ENCODE results near the gene ARMC10. TPM values are rescaled to one million over a fixed set of nuclear protein-coding genes. Genes with fewer than 3 reads are reported as not detected.
"Not testable (repeated sequence)": the region's sequence is repeated elsewhere in the genome, so short reads cannot be mapped to it uniquely, and the experiment has no call there.

The ARMC10 gene
- total RNA-seq, 6 donors from 2014 or later: 13.6 to 34.5 (median 30.4) TPM

DNA sequence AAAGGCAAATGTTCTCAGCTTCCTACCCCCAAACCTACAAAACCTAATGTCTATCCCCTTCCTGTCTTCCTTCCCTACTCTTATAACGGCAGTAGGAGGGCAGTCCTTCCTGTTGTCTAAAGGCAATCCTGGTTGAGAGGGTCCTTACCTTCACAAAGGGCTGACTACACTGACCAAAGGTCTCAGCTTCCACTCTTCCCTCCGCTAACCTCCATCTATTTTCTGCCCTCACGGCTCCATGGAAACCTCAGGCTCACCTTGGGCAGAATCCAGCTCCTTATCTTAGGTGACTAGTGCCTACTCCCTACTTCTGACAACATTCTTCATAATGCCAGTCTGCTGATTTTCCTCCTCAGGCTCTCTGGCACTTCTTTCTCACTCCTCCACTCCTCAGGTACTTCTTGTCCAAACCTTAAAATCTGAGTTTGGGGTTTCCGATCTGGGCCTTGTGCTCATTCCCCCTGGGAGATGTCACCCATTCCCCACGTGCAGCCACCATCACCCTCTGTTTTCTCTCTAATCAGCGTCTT is 886 bp upstream of the ARMC10 start:
- Histone ChIP-seq H3K4me1 (peaks cover 14 to 26% (median 23%) of the 10 kb centered on the region in 4 donors), H3K36me3 (no peaks in the 10 kb centered on the region), H3K27ac (peak overlapping the region; percentile 85 to 94 (median 90)), H3K27me3 (no peaks in the 10 kb centered on the region), H3K9me3 (no peaks in the 10 kb centered on the region), H3K4me3 (peak overlapping the region; percentile 53 to 92 (median 72))
- peak in 1 of 2 donors; percentile 27 for DNase-seq
- 10 to 15% methylated on average over 6 of the region's 6 CpGs for WGBS, 2 donors
- TF ChIP-seq EP300 (IDR thresholded peaks at IDR 0.05) (no peak), POLR2A (IDR thresholded peaks at IDR 0.05) (peak in 1 of 4 donors; percentile 17)
- ATAC-seq (ENCODE audit: low FRiP score in 2 of 2): peak in 1 of 2 donors; percentile 32

DNA sequence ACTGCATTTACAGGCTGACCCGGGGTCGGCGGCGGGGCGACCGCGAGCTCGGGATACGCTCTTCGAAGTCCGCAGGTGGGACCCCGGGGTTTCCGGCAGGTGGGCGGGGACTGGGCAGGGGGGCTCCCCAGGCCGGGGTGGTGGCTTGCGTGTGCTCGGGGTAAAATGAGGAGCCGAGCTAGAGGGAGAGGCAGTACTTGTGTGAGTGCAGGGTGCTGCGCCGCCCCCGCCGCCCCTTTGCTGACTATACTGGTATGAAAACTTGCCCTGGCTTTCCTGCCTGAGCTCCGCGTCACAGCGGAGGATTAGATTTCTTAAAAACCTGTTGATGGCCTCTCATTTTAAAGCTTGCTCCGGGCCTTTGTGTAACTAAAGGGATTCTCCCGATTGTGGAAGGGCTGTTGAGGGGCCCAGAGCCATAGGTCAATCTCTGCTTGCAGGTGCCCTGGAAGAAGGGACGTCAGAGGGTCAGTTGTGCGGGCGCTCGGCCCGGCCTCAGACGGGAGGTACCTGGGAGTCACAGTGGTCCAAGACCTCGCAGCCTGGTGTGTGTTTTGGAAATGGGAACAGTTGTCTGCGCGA is 488 bp downstream of the ARMC10 start:
- Histone ChIP-seq H3K9me3 (no peaks in the 10 kb centered on the region), H3K36me3 (no peaks in the 10 kb centered on the region), H3K4me3 (peak overlapping the region; percentile 53 to 92 (median 72)), H3K27me3 (no peaks in the 10 kb centered on the region), H3K27ac (peak overlapping the region; percentile 85 to 94 (median 90)), H3K4me1 (peaks cover 14 to 26% (median 23%) of the 10 kb centered on the region in 4 donors)
- peak; percentile 64 to 84 for DNase-seq
- whole genome bisulfite sequencing, 2 donors: 0 to 4% methylated on average over 9 to 27 of the region's 36 CpGs
- TF ChIP-seq POLR2A (IDR thresholded peaks at IDR 0.05) (no peak), POLR2AphosphoS5 (IDR thresholded peaks at IDR 0.05) (no peak), EP300 (IDR thresholded peaks at IDR 0.05) (no peak)
- TF ChIP-seq, protein P1, sequence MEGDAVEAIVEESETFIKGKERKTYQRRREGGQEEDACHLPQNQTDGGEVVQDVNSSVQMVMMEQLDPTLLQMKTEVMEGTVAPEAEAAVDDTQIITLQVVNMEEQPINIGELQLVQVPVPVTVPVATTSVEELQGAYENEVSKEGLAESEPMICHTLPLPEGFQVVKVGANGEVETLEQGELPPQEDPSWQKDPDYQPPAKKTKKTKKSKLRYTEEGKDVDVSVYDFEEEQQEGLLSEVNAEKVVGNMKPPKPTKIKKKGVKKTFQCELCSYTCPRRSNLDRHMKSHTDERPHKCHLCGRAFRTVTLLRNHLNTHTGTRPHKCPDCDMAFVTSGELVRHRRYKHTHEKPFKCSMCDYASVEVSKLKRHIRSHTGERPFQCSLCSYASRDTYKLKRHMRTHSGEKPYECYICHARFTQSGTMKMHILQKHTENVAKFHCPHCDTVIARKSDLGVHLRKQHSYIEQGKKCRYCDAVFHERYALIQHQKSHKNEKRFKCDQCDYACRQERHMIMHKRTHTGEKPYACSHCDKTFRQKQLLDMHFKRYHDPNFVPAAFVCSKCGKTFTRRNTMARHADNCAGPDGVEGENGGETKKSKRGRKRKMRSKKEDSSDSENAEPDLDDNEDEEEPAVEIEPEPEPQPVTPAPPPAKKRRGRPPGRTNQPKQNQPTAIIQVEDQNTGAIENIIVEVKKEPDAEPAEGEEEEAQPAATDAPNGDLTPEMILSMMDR (IDR thresholded peaks at IDR 0.05): no peak
- peak; percentile 40 to 50 for ATAC-seq (ENCODE audit: low FRiP score in 2 of 2)

- H3K4me3 ChIP-seq: no peak overlapping the region
- no peak for ATAC-seq (ENCODE audit: low FRiP score in 2 of 2)
- no peaks in the 10 kb centered on the region for H3K27me3 ChIP-seq
- no peaks in the 10 kb centered on the region for H3K36me3 ChIP-seq
- DNase-seq: peak; percentile 36 to 74
- TF ChIP-seq POLR2AphosphoS5 (IDR thresholded peaks at IDR 0.05) (no peak), POLR2A (IDR thresholded peaks at IDR 0.05) (no peak), EP300 (IDR thresholded peaks at IDR 0.05) (no peak)
- TF ChIP-seq, protein P1 (IDR thresholded peaks at IDR 0.05): no peak
- 92 to 94% methylated on average over 7 of the region's 7 CpGs for WGBS, 2 donors
- H3K4me1 ChIP-seq: peaks cover 14 to 26% (median 23%) of the 10 kb centered on the region in 4 donors
- no peak overlapping the region for H3K27ac ChIP-seq
- H3K9me3 ChIP-seq: no peaks in the 10 kb centered on the region
Observed at GRCh38 chr7:103076764-103077163, 1.8 kb downstream of the ARMC10 start.

DNA sequence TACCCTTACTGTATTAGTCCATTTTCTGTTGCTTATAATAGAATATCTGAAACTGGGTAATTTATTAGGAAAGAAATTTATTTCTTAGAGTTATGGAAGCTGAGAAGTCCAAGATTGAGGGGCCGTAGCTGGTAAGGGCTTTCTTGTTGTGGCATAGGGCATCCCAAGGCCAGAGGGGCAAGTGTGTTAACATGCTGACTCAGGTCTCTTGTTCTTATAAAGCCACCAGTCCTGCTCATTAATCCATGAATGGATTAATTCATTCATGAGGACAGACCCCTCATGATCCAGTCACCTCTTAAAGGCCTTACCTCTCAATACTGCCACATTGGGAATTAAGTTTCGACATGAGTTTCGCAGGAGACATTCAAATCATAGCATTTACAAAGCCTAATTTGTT is 2.4 kb downstream of the ARMC10 start:
- 99% methylated on average over 3 of the region's 3 CpGs for WGBS, 2 donors
- Histone ChIP-seq H3K4me1 (peaks cover 14 to 26% (median 23%) of the 10 kb centered on the region in 4 donors), H3K27ac (no peak overlapping the region), H3K36me3 (no peaks in the 10 kb centered on the region), H3K9me3 (no peaks in the 10 kb centered on the region), H3K27me3 (no peaks in the 10 kb centered on the region), H3K4me3 (no peak overlapping the region)
- TF ChIP-seq POLR2A (IDR thresholded peaks at IDR 0.05): no peak
- no peak for TF ChIP-seq EP300 (IDR thresholded peaks at IDR 0.05)
- TF ChIP-seq, protein P1 (IDR thresholded peaks at IDR 0.05): no peak
- no peak for TF ChIP-seq POLR2AphosphoS5 (IDR thresholded peaks at IDR 0.05)
- no peak for DNase-seq
- no peak for ATAC-seq (ENCODE audit: low FRiP score in 2 of 2)

- peaks cover 14 to 26% (median 23%) of the 10 kb centered on the region in 4 donors for H3K4me1 ChIP-seq
- H3K36me3 ChIP-seq; H3K9me3 ChIP-seq; H3K27ac ChIP-seq; H3K4me3 ChIP-seq; H3K27me3 ChIP-seq; ATAC-seq (ENCODE audit: low FRiP score in 2 of 2); DNase-seq: not testable (repeated sequence)
- WGBS, 2 donors: 75 to 84% methylated on average over 6 of the region's 6 CpGs
Observed at GRCh38 chr7:103078226-103078625, 3.3 kb downstream of the ARMC10 start.

DNA sequence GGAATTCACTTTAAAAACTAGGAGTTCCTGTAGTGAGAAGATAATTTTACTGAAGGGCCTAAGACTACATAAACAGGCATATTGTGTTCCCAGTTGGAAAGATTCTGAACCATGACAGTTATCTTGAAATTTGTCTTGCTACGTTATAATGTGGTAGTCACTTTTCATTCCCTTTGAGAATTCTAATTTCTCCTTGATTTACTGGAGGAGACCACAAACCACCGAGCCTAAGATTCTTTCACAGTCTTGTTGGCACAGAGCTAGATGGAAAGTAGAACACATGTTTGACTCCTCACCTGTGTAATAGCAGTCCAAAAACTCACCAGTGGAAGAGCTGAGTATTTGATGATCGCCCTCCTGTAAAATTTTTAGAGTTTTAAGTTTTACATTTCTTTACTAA is 4.9 kb downstream of the ARMC10 start:
- ATAC-seq (ENCODE audit: low FRiP score in 2 of 2): no peak
- no peak for DNase-seq
- Histone ChIP-seq H3K4me3 (no peak overlapping the region), H3K9me3 (no peaks in the 10 kb centered on the region), H3K27ac (no peak overlapping the region), H3K4me1 (peaks cover 10 to 16% (median 15%) of the 10 kb centered on the region in 4 donors), H3K36me3 (peaks cover 3 to 20% (median 5%) of the 10 kb centered on the region in 4 donors), H3K27me3 (no peaks in the 10 kb centered on the region)
- TF ChIP-seq EP300 (IDR thresholded peaks at IDR 0.05) (no peak), POLR2AphosphoS5 (IDR thresholded peaks at IDR 0.05) (no peak), POLR2A (IDR thresholded peaks at IDR 0.05) (no peak)
- TF ChIP-seq, protein P1 (IDR thresholded peaks at IDR 0.05): no peak
- WGBS, 2 donors: 89 to 90% methylated on average over 3 of the region's 3 CpGs

Measured in upper lobe of left lung (tissue), 6 donors.